Motor neuron (in vitro differentiated cells): ENCODE data around the gene USP24. TPM values are rescaled to one million over a fixed set of nuclear protein-coding genes. Genes with fewer than 3 reads are reported as not detected.
A peak's percentile ranks its signal among the peaks of the same experiment; 100 is the strongest.
"Not testable (repeated sequence)": the region's sequence is repeated elsewhere in the genome, so short reads cannot be mapped to it uniquely, and the experiment has no call there.

Source experiments
- ATAC-seq, 8 experiments: fragments of 200-7000 bp; cut with Tn5 transposase; replicated peaks in 6 of 8; 2 replicates each; pipeline ENCODE4 v1.8.0; 2021; ENCODE audit warnings: mild to moderate bottlenecking in 8 of 8, moderate library complexity in 8 of 8
- H3K27ac ChIP-seq, 2 donors: fragments of 250-450 bp; sonication (Bioruptor Pico); 2 replicates each; pipeline ENCODE4 v1.9.0; 2021; ENCODE audit warnings: antibody characterized with exemption in 2 of 2, mild to moderate bottlenecking in 2 of 2, moderate library complexity in 1 of 2
- H3K4me1 ChIP-seq, 2 donors: fragments of 250-450 bp; sonication (Bioruptor Pico); replicated peaks in 1 of 2; 2 replicates each; pipeline ENCODE4 v1.6.1; 2021; ENCODE audit warnings: antibody characterized with exemption in 2 of 2, mild to moderate bottlenecking in 2 of 2, moderate library complexity in 1 of 2
- H3K4me3 ChIP-seq, 5 donors: fragments of 250-450 bp; sonication (Bioruptor Pico); 2 replicates each; pipeline ENCODE4 v1.9.0; 2021; ENCODE audit warnings: antibody characterized with exemption in 5 of 5, mild to moderate bottlenecking in 5 of 5, moderate library complexity in 4 of 5
- WGBS, 10 experiments: fragments of 450-650 bp; shearing (Covaris generic); methylation state at CpG; one replicate each; pipeline ENCODE4 v1.0.0; 2022; 5-methylcytosine and 5-hydroxymethylcytosine counted together
- in situ Hi-C, 9 experiments: fragments of 400-800 bp; cut with MboI; loops; one replicate each; pipeline ENCODE4 v1.15.0; 2021; ENCODE audit warnings: low sequenced_read_pairs in 9 of 9, low pct_unique_long_range_greater_than_20kb in 2 of 9; ENCODE audit not compliant: unreplicated experiment in 9 of 9
- total RNA-seq, 8 experiments: library from RNA; unstranded; fragments of 300-600 nt; gene quantifications; 2 replicates each; pipeline versions ENCODE4 v1.2.3 to v1.2.4, GENCODE V29; 2022

USP24 gene
- total RNA-seq, 8 experiments from 2014 or later: 25.4 to 59.2 (median 46.5) TPM

DNA sequence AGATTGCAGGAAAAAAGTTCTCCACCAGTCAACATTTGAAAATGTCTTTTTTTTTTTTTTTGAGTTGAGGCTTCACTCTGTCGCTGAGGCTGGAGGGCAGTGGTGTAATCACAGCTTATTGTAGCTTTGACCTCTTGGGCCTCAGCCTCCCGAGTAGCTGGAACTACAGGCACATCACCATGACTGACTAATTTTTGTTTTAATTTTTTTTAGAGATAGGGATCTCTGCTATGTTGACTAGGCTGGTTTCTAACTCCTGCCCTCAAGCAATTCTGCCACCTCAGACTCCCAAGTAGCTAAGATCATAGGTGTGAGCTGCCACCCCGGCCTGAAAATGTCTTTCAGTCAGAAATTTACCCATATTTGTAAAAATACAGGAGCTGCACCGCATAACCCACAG, 30.6 kb upstream of the USP24 start:
- no peak overlapping the region for H3K4me3 ChIP-seq
- peak in 3 of 8 experiments; percentile 22 to 49 (median 36) for ATAC-seq
- H3K27ac ChIP-seq: no peak overlapping the region
- in situ Hi-C loops: no loop called here
- 33 to 87% (median 65%) methylated on average over 3 to 4 of the region's 4 CpGs; no CpG with 5 or more reads in 3 of the 10 experiments for WGBS, 10 experiments
- H3K4me1 ChIP-seq: no peaks in the 10 kb centered on the region

DNA sequence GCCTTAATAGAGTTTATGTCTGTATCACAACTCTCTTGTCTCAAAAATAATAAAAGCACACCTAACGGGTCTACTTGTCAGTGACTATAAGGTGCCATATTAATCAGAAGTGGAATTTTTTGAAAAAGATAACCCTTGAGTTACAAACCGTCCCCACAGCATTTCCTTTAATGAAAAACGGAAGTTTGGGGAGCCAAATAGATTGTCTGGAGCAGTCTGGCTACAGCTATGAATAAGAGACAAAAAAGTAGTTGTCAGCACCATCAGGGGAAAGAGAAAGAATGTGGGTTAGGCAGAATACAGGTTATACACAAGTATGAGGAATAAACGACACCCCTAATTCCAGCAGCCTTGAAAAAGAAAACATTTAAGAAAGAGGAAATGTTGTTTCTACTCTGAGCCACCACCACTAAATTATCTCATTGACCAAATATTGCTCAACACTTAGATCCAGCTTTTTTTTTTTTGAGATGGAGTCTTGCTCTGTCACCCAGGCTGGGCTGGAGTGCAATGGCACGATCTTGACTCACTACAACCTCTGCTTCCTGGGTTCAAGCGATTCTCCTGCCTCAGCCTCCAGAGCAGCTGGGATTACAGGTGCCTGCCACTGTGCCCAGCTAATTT, 29.4 kb upstream of the USP24 start:
- no peak for ATAC-seq
- Histone ChIP-seq H3K27ac (no peak overlapping the region), H3K4me3 (no peak overlapping the region), H3K4me1 (no peaks in the 10 kb centered on the region)
- in situ Hi-C loops: no loop called here
- 23 to 86% (median 67%) methylated on average over 2 to 6 of the region's 6 CpGs; no CpG with 5 or more reads in 2 of the 10 experiments for WGBS, 10 experiments

DNA sequence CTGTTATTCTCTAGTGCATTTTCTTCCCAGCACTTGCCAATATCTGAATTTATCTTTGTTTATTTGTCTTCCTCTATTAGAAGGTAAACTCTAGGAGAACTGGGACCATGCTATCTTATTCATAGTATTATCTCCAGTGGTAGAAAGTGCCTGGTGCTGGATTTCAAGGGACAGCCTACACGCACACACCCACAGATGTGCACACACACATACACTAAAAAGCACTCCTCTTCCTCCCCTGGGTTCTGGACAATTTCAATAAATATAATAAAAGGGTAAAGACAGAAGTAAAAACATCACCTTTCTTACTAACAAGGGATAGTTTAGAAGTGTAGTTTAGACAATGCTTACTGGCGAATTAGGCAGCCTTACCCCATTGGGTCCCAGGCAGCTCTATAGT, 28.5 kb upstream of the USP24 start:
- no peak for ATAC-seq

DNA sequence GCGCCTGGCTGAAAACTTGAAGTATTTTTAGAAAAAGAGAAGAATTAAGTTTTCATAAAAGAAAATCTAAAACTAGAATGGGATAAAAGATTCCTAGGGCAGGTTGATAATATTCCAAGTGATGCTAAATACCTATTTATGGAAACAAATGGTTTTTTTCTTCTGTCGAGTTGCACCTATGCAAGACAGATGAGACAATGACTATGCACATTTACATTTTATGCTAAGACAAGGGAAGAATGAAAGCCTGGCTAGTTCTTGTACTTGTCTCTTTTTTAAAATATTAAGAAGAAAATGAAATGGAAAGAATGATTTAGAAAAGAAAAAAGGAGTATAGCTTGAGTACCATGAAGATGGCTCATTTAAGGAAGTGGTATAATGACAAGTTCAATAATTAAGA, 24.4 kb upstream of the USP24 start:
- 0 to 100% (median 69%) methylated on average over 1 to 2 of the region's 2 CpGs; no CpG with 5 or more reads in 1 of the 10 experiments for WGBS, 10 experiments
- H3K4me3 ChIP-seq: no peak overlapping the region
- peak in 1 of 8 experiments; percentile 25 for ATAC-seq
- in situ Hi-C loops: no loop called here
- H3K4me1 ChIP-seq: no peaks in the 10 kb centered on the region
- no peak overlapping the region for H3K27ac ChIP-seq

More for the DNA sequence above, 28.5 kb upstream of the USP24 start:
- Histone ChIP-seq H3K4me3 (no peak overlapping the region), H3K27ac (no peak overlapping the region), H3K4me1 (no peaks in the 10 kb centered on the region)
- in situ Hi-C loops: no loop called here
- WGBS, 10 experiments: 71 to 100% (median 86%) methylated on average over 1 to 2 of the region's 2 CpGs; no CpG with 5 or more reads in 3 of the 10 experiments

DNA sequence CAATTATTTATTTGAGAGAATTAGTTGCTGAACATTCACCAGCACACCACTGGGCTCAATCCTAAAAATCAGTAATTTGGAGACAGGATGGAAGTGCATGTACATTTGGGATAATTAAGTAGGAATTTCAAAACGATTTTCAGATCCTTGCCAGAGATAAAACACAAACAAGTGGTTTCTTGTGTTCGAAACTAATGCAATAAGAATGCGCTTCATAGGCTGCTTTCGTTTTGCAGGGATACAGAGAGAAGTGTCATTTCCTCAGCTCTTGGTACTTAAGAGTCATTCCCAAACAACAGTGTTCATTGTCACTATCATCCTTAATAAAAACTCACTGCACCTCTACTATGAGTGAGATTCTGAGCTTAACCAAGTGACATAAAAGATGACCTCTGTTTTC, 20.6 kb upstream of the USP24 start:
- peak in 2 of 8 experiments; percentile 49 to 56 for ATAC-seq
- Histone ChIP-seq H3K27ac (no peak overlapping the region), H3K4me3 (no peak overlapping the region), H3K4me1 (no peaks in the 10 kb centered on the region)
- 0 to 85% (median 58%) methylated on average over 1 to 4 of the region's 4 CpGs; no CpG with 5 or more reads in 1 of the 10 experiments for WGBS, 10 experiments
- in situ Hi-C loops: no loop called here

DNA sequence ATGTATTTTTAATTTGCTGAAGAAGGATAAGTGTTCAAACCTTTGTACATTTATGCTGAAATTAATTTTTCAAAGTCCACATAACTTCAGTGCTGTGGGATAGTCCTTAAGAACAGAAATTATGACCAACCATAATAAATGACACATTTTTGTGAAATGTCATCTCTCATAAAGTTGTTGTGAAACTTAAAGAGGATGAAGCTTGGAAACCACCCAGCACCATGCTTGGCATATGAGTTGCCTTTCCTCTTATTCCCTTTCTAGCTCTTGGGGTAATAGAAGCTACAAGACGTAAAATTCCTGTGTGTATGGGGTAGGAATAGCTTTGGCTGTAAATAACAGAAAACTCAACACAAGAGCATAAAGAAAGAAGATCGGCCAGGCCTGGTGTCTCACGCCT, 18.9 kb upstream of the USP24 start:
- no peak for ATAC-seq
- Histone ChIP-seq H3K27ac (no peak overlapping the region), H3K4me3 (no peak overlapping the region), H3K4me1 (no peaks in the 10 kb centered on the region)
- in situ Hi-C loops: no loop called here
- 80 to 100% (median 100%) methylated on average over 1 to 3 of the region's 3 CpGs; no CpG with 5 or more reads in 2 of the 10 experiments for WGBS, 10 experiments

DNA sequence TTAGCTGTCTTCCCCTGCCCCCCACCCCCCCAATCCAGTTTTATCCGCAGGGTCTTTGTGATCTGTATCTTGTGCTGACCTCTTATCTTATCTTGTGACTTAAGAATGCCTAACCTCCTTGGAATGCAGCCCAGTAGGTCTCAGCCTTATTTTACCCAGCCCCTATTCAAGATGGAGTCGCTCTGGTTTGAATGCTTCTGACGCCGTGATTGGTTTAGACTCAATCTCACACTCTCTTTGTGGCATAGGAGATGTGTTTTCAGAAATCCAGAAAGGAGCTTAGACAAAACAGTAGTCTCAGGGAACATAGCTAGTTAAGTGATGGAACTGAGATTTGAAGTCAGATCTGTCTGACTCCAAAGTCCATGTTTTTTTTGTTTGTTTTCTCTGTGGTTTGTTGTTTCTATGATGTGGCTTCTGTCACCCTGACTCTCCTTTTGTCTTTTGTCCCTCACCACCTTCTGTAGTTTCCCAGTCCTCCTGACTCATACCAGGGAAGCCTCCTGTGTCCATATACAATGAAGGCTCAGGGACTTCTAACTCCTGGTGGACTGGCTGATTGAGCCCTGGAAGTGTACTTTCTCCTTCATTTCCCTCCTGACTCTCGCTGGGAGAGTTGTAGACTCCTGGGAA, 18.1 kb upstream of the USP24 start:
- 50 to 100% (median 83%) methylated on average over 1 to 5 of the region's 5 CpGs; no CpG with 5 or more reads in 2 of the 10 experiments for WGBS, 10 experiments
- no peaks in the 10 kb centered on the region for H3K4me1 ChIP-seq
- H3K4me3 ChIP-seq: no peak overlapping the region
- in situ Hi-C loops: no loop called here
- H3K27ac ChIP-seq: no peak overlapping the region
- no peak for ATAC-seq

DNA sequence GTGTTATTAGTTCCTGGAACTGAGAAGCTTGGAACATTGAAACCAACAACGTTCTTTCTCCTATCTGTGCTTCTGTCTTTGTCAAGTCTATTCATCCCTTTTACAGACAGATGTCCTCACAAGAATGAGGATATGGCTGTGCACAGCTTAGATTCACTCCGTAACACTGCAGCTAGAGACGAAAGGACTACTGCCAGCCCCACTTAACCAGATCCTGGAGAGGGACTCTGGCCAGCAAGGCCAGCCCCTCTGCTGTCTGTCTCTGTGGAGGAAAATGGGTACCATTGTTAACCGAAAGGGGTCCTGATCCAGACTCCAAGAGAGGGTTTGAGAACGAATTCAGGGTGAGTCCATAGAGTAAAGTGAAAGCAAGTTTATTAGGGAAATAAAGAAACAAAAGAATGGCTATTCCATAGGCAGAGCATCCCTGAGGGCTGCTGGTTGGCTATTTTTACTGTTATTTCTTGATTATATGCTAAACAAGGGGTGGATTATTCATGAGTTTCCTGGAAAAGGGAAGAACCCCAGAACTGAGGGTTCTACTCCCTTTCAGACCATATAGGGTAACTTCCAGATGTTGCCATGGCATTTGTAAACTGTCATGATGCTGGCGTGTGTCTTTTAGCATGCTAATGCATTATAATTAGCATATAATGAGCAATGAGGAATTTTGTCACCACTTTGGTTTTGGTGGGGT, 17.4 kb upstream of the USP24 start:
- in situ Hi-C loops: no loop called here

DNA sequence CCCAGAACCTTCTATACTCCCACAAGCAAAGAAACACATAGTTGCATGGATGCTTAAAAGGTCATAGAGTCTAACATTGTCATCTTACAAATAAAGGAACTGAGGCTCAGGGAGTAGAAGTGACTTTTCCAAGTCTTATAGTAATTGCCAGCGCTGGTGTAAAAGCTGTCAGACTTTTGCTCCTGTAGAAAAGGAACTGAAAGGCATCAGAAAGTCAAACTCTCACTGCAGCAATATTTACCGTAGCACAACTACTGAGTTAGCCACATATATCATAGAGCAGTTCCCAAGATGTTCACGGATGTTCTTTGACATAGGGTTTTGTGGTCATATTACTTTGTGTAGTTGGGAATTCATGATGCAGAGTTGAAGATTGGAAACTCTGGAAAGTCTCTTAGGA, 16.6 kb upstream of the USP24 start:
- Histone ChIP-seq H3K4me3 (no peak overlapping the region), H3K4me1 (no peaks in the 10 kb centered on the region), H3K27ac (no peak overlapping the region)
- in situ Hi-C loops: no loop called here
- ATAC-seq: no peak
- WGBS, 10 experiments: 63 to 100% (median 93%) methylated on average over 1 to 3 of the region's 3 CpGs

More for the DNA sequence above, 17.4 kb upstream of the USP24 start:
- WGBS, 10 experiments: 43 to 89% (median 70%) methylated on average over 1 to 6 of the region's 6 CpGs
- no peak overlapping the region for H3K27ac ChIP-seq
- peak in 3 of 8 experiments; percentile 65 to 90 (median 79) for ATAC-seq
- no peaks in the 10 kb centered on the region for H3K4me1 ChIP-seq
- no peak overlapping the region for H3K4me3 ChIP-seq

DNA sequence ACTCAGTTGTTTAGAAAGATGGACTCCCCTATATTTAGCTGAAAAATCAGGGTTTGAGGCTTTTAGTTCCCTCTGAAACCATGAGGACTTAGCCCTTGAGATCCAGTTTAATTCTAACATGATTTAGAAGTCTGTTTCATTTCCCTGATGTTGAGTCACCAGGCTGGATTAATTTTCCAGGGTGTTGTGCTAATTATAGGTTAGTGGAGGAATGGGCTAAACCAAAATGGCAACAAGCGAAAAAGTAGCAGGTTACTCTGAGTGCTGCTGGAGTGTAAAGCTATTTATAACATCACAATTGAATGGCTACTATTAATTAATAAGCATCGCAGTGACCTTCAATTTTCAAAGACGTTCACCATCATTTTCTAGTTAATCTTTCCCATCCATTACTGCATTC, 15.5 kb upstream of the USP24 start:
- Histone ChIP-seq H3K4me3 (no peak overlapping the region), H3K4me1 (no peaks in the 10 kb centered on the region), H3K27ac (no peak overlapping the region)
- in situ Hi-C loops: no loop called here
- ATAC-seq: peak in 3 of 8 experiments; percentile 28 to 68 (median 49)
- WGBS, 10 experiments: 75 to 100% (median 92%) methylated on average over 1 to 3 of the region's 3 CpGs; no CpG with 5 or more reads in 1 of the 10 experiments

DNA sequence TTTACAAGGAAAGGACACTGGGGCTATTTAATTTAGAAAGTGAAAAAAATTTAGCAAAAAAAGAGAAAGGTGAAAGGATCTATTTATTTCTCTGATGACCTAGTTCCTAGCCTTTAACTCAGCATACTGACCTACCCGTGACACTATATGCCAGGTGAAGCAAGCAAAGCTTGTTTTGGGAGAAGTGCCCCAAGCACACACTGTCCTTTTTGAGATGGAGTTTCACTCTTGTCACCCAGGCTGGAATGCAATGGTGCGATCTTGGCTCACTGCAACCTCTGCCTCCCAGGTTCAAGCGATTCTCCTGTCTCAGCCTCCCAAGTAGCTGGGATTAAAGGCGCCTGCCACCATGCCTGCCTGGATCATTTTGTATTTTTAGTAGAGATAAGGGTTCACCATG, 14.6 kb upstream of the USP24 start:
- H3K27ac ChIP-seq, ATAC-seq, H3K4me1 ChIP-seq, H3K4me3 ChIP-seq, in situ Hi-C loops: not testable (repeated sequence)
- WGBS, 10 experiments: 85 to 100% (median 93%) methylated on average over 1 to 4 of the region's 4 CpGs; no CpG with 5 or more reads in 6 of the 10 experiments

DNA sequence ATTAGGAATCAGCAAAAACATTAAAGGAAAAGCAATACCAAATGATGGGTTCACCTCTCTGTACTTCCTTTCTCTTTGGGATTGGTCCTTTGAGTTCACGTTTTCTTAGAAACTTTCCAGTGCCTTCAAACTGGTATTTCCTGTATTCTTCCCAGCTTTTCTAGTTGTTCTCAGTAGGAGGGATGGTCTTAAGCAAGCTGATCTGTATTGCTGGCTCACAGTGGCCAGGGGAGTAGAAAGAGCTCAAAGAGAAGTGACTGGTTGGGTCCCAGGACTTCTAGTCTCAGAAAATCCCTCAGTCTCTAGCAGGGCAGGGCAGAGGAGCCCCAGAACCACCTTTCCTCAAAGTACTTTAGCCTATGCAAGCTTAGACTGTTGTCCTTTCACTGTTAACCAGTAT, 10.1 kb upstream of the USP24 start:
- in situ Hi-C loops: no loop called here
- no peak overlapping the region for H3K4me3 ChIP-seq
- ATAC-seq: no peak
- 25 to 100% (median 54%) methylated on average over 1 of the region's 1 CpG; no CpG with 5 or more reads in 2 of the 10 experiments for WGBS, 10 experiments
- no peak overlapping the region for H3K27ac ChIP-seq
- H3K4me1 ChIP-seq: no peaks in the 10 kb centered on the region

DNA sequence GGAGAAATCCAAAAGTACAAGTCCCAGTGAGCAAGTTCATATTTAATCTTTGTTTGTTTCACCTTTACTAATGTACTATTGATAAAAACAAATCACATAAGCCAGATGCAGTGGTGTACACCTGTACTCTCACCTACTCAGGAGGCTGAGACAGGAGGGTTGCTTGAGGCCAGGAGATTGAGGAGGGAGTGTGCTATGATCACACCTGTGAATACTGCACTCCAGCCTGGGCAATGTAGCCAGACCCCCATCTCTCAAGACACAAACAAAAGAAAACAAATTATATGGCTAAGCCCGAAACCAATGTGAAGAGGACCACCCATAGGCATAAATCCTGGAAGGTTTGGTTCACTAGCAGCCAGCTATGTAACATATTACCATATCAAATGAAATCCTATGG, 9.6 kb upstream of the USP24 start:
- Histone ChIP-seq H3K27ac (no peak overlapping the region), H3K4me3 (no peak overlapping the region), H3K4me1 (no peaks in the 10 kb centered on the region)
- in situ Hi-C loops: no loop called here
- 44 to 100% (median 83%) methylated on average over 1 of the region's 1 CpG; no CpG with 5 or more reads in 3 of the 10 experiments for WGBS, 10 experiments
- ATAC-seq: no peak
